Non-pigmented ciliary epithelial cell (primary cell): ENCODE measurements around the gene RGS7BP.
"Not testable (repeated sequence)": the region's sequence is repeated elsewhere in the genome, so short reads cannot be mapped to it uniquely, and the experiment has no call there.

Experiments
- DNase-seq: peaks from one replicate; pipeline ENCODE4 v3.0.0-alpha.2; 2010; ENCODE audit warnings: low read depth

Gene RGS7BP

GRCh38 chr5:64558641-64559040 is 52.8 kb downstream of the RGS7BP start:
- DNase-seq: not testable (repeated sequence)

- no peak for DNase-seq
These were observed 60.6 kb downstream of the RGS7BP start for GRCh38 chr5:64566310-64566916.

GRCh38 chr5:64569858-64570257 is 64.0 kb downstream of the RGS7BP start:
- DNase-seq: no peak

- DNase-seq: no peak
These were observed 64.7 kb downstream of the RGS7BP start for GRCh38 chr5:64570395-64570996.

- no peak for DNase-seq
These were observed 69.7 kb downstream of the RGS7BP start for GRCh38 chr5:64575561-64575960.

- DNase-seq: no peak
These were observed 70.4 kb downstream of the RGS7BP start for GRCh38 chr5:64576250-64576649.

GRCh38 chr5:64585646-64586045 is 79.8 kb downstream of the RGS7BP start:
- no peak for DNase-seq

GRCh38 chr5:64587370-64587769 is 81.6 kb downstream of the RGS7BP start:
- DNase-seq: no peak

- DNase-seq: no peak
These were observed 87.0 kb downstream of the RGS7BP start for GRCh38 chr5:64592730-64593341.

GRCh38 chr5:64594025-64594424 is 88.2 kb downstream of the RGS7BP start:
- DNase-seq: no peak

GRCh38 chr5:64594601-64595000 is 88.8 kb downstream of the RGS7BP start:
- DNase-seq: no peak

GRCh38 chr5:64595031-64595855 is 89.4 kb downstream of the RGS7BP start:
- no peak for DNase-seq

- DNase-seq: no peak
These were observed 93.4 kb downstream of the RGS7BP start for GRCh38 chr5:64599226-64599625.

- DNase-seq: no peak
These were observed 97.9 kb downstream of the RGS7BP start for GRCh38 chr5:64603676-64604075.

GRCh38 chr5:64606926-64607325 is 101.1 kb downstream of the RGS7BP start:
- no peak for DNase-seq

GRCh38 chr5:64612344-64612961 is 106.6 kb downstream of the RGS7BP start:
- peak; percentile 32 for DNase-seq

- no peak for DNase-seq
These were observed 110.1 kb downstream of the RGS7BP start for GRCh38 chr5:64615895-64616294.

- DNase-seq: no peak
These were observed 113.8 kb downstream of the RGS7BP start for GRCh38 chr5:64619609-64620008.

GRCh38 chr5:64622991-64623390 is 117.2 kb downstream of the RGS7BP start:
- DNase-seq: no peak

GRCh38 chr5:64625678-64626077 is 119.9 kb downstream of the RGS7BP start:
- DNase-seq: peak; percentile 8

- DNase-seq: no peak
These were observed 123.1 kb downstream of the RGS7BP start for GRCh38 chr5:64628901-64629300.

GRCh38 chr5:64629841-64630240 is 124.0 kb downstream of the RGS7BP start:
- DNase-seq: no peak
